ENCODE data around the gene COL26A1. TPM values are rescaled to one million over a fixed set of nuclear protein-coding genes. Genes with fewer than 3 reads are reported as not detected.

Gene COL26A1
- total RNA-seq, 4 donors from 2014 or later = 0.20 to 0.30 (median 0.21) TPM; not detected in 1

- DNase-seq (ENCODE audit: low spot score in 2 of 2) = no peak
- no peak for TF ChIP-seq EP300 (IDR thresholded peaks at IDR 0.05)
- TF ChIP-seq, protein P1, sequence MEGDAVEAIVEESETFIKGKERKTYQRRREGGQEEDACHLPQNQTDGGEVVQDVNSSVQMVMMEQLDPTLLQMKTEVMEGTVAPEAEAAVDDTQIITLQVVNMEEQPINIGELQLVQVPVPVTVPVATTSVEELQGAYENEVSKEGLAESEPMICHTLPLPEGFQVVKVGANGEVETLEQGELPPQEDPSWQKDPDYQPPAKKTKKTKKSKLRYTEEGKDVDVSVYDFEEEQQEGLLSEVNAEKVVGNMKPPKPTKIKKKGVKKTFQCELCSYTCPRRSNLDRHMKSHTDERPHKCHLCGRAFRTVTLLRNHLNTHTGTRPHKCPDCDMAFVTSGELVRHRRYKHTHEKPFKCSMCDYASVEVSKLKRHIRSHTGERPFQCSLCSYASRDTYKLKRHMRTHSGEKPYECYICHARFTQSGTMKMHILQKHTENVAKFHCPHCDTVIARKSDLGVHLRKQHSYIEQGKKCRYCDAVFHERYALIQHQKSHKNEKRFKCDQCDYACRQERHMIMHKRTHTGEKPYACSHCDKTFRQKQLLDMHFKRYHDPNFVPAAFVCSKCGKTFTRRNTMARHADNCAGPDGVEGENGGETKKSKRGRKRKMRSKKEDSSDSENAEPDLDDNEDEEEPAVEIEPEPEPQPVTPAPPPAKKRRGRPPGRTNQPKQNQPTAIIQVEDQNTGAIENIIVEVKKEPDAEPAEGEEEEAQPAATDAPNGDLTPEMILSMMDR (IDR thresholded peaks at IDR 0.05) = no peak
- no peak for TF ChIP-seq POLR2A (IDR thresholded peaks at IDR 0.05)
- H3K27ac ChIP-seq = no peak overlapping the region
- H3K9me3 ChIP-seq = peaks cover 0 to 6% (median 0%) of the 10 kb centered on the region in 4 donors
- peak overlapping the region; percentile 35 to 53 (median 47) for H3K4me3 ChIP-seq
- 2% methylated on average over 10 to 16 of the region's 46 CpGs for WGBS, 2 donors
- H3K27me3 ChIP-seq = peaks cover 0 to 57% of the 10 kb centered on the region in 2 donors
- H3K4me1 ChIP-seq = peaks cover 0 to 22% (median 15%) of the 10 kb centered on the region in 4 donors
- no peaks in the 10 kb centered on the region for H3K36me3 ChIP-seq
These were observed 590 bp downstream of the COL26A1 start for GRCh38 chr7:101363196-101363733.

GRCh38 chr7:101363734-101364374 is 1.2 kb downstream of the COL26A1 start:
- peaks cover 0 to 60% of the 10 kb centered on the region in 2 donors for H3K27me3 ChIP-seq
- no peak overlapping the region for H3K27ac ChIP-seq
- H3K4me1 ChIP-seq = peaks cover 0 to 22% (median 15%) of the 10 kb centered on the region in 4 donors
- peak overlapping the region; percentile 35 to 53 (median 47) for H3K4me3 ChIP-seq
- peak in 1 of 2 donors; percentile 11 for DNase-seq (ENCODE audit: low spot score in 2 of 2)
- 2 to 3% methylated on average over 41 to 48 of the region's 52 CpGs for WGBS, 2 donors
- H3K9me3 ChIP-seq = peaks cover 0 to 8% (median 0%) of the 10 kb centered on the region in 4 donors
- no peaks in the 10 kb centered on the region for H3K36me3 ChIP-seq
- TF ChIP-seq, protein P1 (IDR thresholded peaks at IDR 0.05) = peak; percentile 83 to 94 (median 84)
- TF ChIP-seq POLR2A (IDR thresholded peaks at IDR 0.05) = no peak

- no peak for DNase-seq (ENCODE audit: low spot score in 2 of 2)
- WGBS, 2 donors = 98 to 100% methylated on average over 2 of the region's 2 CpGs
- H3K4me1 ChIP-seq = peaks cover 0 to 22% (median 15%) of the 10 kb centered on the region in 4 donors
- H3K27ac ChIP-seq = no peak overlapping the region
- peaks cover 0 to 8% (median 0%) of the 10 kb centered on the region in 4 donors for H3K9me3 ChIP-seq
- H3K4me3 ChIP-seq = no peak overlapping the region
- TF ChIP-seq EP300 (IDR thresholded peaks at IDR 0.05) = no peak
- TF ChIP-seq, protein P1 (IDR thresholded peaks at IDR 0.05) = no peak
- TF ChIP-seq POLR2A (IDR thresholded peaks at IDR 0.05) = no peak
- no peaks in the 10 kb centered on the region for H3K36me3 ChIP-seq
- peaks cover 0 to 58% of the 10 kb centered on the region in 2 donors for H3K27me3 ChIP-seq
These were observed 3.3 kb downstream of the COL26A1 start for GRCh38 chr7:101365956-101366355.

DNA sequence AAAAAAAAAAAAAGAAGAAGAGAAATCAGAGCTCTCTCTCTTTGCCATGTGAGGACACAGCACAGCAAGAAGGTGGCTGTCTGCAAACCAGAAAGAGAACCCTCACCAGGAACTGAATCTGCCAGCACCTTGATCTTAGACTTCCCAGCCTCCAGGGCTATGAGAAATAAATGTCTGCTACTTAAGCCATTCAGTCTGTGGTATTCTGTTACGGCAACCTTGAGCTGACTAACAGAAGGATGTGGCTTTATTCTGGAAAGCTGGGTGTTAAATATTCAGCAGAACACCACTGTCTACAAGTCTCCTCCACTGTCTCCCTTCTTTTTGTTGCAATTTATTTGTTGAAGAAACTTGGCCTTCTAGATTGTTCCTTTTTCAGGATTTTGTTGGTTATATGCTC is 5.0 kb downstream of the COL26A1 start:
- no peak overlapping the region for H3K4me3 ChIP-seq
- DNase-seq (ENCODE audit: low spot score in 2 of 2) = no peak
- peaks cover 0 to 8% (median 0%) of the 10 kb centered on the region in 4 donors for H3K9me3 ChIP-seq
- H3K27me3 ChIP-seq = peaks cover 0 to 44% of the 10 kb centered on the region in 2 donors
- no peaks in the 10 kb centered on the region for H3K36me3 ChIP-seq
- TF ChIP-seq, protein P1 (IDR thresholded peaks at IDR 0.05) = no peak
- TF ChIP-seq EP300 (IDR thresholded peaks at IDR 0.05) = no peak
- TF ChIP-seq POLR2A (IDR thresholded peaks at IDR 0.05) = no peak
- no peak overlapping the region for H3K27ac ChIP-seq
- 86 to 96% methylated on average over 1 of the region's 1 CpG for WGBS, 2 donors
- H3K4me1 ChIP-seq = peaks cover 0 to 19% (median 13%) of the 10 kb centered on the region in 4 donors
